ENCODE measurements around the gene CARNS1.

- TF ChIP-seq CTCF (IDR thresholded peaks at IDR 0.05; ENCODE audit: insufficient read depth, low read depth, low read length) (no peak), EZH2 (IDR thresholded peaks at IDR 0.05; ENCODE audit: insufficient read depth, low read length) (no peak)
Measured at GRCh38 chr11:67465189-67465510, 49.7 kb downstream of the CARNS1 start.

All from astrocyte (in vitro differentiated cells and primary cell).